ENCODE measurements around the gene CEACAM18. TPM values are rescaled to one million over a fixed set of nuclear protein-coding genes. Genes with fewer than 3 reads are reported as not detected.
A peak's percentile ranks its signal among the peaks of the same experiment; 100 is the strongest.

Gene CEACAM18
- polyA plus RNA-seq, 1 experiment, result not detected

DNA sequence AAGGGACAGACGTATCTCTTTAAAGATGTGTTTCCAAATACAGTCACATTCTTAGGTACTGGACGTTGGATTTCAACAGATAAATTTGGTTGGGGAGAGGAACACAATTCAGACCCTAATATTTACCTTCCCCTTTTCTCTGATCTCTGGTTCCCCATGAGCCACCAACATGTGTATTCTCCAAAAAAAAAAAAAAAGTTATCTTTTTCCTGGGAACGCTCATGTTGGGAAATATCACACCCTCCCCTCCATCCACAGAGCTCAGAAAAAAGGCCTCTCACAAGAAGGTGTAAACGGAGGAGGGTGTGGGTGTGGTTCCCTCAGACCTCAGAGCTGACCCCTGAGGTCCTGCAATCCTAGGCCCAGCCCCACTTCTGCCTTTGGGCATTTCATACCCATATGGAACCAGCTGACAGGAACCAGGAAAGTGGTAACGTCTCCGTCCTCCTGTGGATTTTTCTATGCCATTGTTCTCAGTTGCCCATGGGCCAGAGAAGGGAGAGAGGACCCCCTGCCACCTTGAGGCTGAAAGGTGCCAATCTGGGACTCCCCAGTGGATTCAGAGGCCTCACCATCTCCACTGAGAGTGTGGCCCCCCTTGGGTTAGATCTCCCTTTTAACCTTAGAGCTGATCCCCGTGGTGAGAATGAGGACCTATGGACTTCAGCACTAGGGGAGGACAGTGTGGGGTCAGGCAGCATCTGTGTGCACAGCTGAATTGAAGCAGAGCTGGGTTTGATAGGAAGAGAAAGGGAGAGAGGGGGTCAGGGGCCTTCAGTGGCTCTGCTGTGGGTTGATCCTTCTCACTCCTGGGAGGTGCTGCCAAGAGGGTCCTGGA lies 31.7 kb downstream of the CEACAM18 start:
- ChIA-PET CTCF (no interaction called here), POLR2A (no interaction called here)
- Histone ChIP-seq H3K4me3 (ENCODE audit: low read depth, low read length) (no peak overlapping the region), H3K36me3 (ENCODE audit: control insufficient read depth, insufficient read depth, low read length) (no peaks in the 10 kb centered on the region), H3K27me3 (ENCODE audit: control insufficient read depth, insufficient read depth, low read length) (no peaks in the 10 kb centered on the region)
- TF ChIP-seq CTCF (IDR thresholded peaks at IDR 0.05; ENCODE audit: insufficient read depth, low read depth, low read length), result no peak
- no peak for DNase-seq (ENCODE audit: low read depth)

GRCh38 chr19:51511353-51511752 lies 33.0 kb downstream of the CEACAM18 start:
- POLR2A ChIA-PET, result no interaction called here
- CTCF ChIA-PET, result no interaction called here
- no peak for DNase-seq (ENCODE audit: low read depth)
- H3K36me3 ChIP-seq (ENCODE audit: control insufficient read depth, insufficient read depth, low read length), result no peaks in the 10 kb centered on the region
- H3K27me3 ChIP-seq (ENCODE audit: control insufficient read depth, insufficient read depth, low read length), result no peaks in the 10 kb centered on the region
- no peak overlapping the region for H3K4me3 ChIP-seq (ENCODE audit: low read depth, low read length)
- peak; percentile 11; the same call in 1 of the 2 replicates for TF ChIP-seq CTCF (IDR thresholded peaks at IDR 0.05; ENCODE audit: insufficient read depth, low read depth, low read length)

GRCh38 chr19:51513968-51514367 lies 35.6 kb downstream of the CEACAM18 start:
- CTCF ChIA-PET, result interaction anchor here (0.8 to 1.5 kb wide), 6 partner anchors 8 to 143 kb away, joined by 3 to 8 read pairs (median 3); no protein-coding TSS in a partner anchor
- Histone ChIP-seq H3K36me3 (ENCODE audit: control insufficient read depth, insufficient read depth, low read length) (no peaks in the 10 kb centered on the region), H3K27me3 (ENCODE audit: control insufficient read depth, insufficient read depth, low read length) (no peaks in the 10 kb centered on the region), H3K4me3 (ENCODE audit: low read depth, low read length) (no peak overlapping the region)
- POLR2A ChIA-PET, result no interaction called here
- no peak for DNase-seq (ENCODE audit: low read depth)
- no peak for TF ChIP-seq CTCF (IDR thresholded peaks at IDR 0.05; ENCODE audit: insufficient read depth, low read depth, low read length)

GRCh38 chr19:51514866-51515481 lies 36.6 kb downstream of the CEACAM18 start:
- peak; percentile 69 for TF ChIP-seq CTCF (IDR thresholded peaks at IDR 0.05; ENCODE audit: insufficient read depth, low read depth, low read length)
- CTCF ChIA-PET, result interaction anchor here (0.7 to 2.0 kb wide), 14 partner anchors 8 to 263 kb away, joined by 3 to 8 read pairs (median 3); no protein-coding TSS in a partner anchor
- H3K4me3 ChIP-seq (ENCODE audit: low read depth, low read length), result no peak overlapping the region
- no peak for DNase-seq (ENCODE audit: low read depth)
- POLR2A ChIA-PET, result no interaction called here
- H3K36me3 ChIP-seq (ENCODE audit: control insufficient read depth, insufficient read depth, low read length), result no peaks in the 10 kb centered on the region
- no peaks in the 10 kb centered on the region for H3K27me3 ChIP-seq (ENCODE audit: control insufficient read depth, insufficient read depth, low read length)

- no peak for TF ChIP-seq CTCF (IDR thresholded peaks at IDR 0.05; ENCODE audit: insufficient read depth, low read depth, low read length)
- H3K4me3 ChIP-seq (ENCODE audit: low read depth, low read length), result no peak overlapping the region
- POLR2A ChIA-PET, result no interaction called here
- DNase-seq (ENCODE audit: low read depth), result no peak
- CTCF ChIA-PET, result no interaction called here
- H3K36me3 ChIP-seq (ENCODE audit: control insufficient read depth, insufficient read depth, low read length), result no peaks in the 10 kb centered on the region
- H3K27me3 ChIP-seq (ENCODE audit: control insufficient read depth, insufficient read depth, low read length), result no peaks in the 10 kb centered on the region
Measured at GRCh38 chr19:51520728-51521127, 42.4 kb downstream of the CEACAM18 start.
